ENCODE results near the gene HBZ.
A peak's percentile ranks its signal among the peaks of the same experiment; 100 is the strongest.
"Not testable (repeated sequence)": the region's sequence is repeated elsewhere in the genome, so short reads cannot be mapped to it uniquely, and the experiment has no call there.

The HBZ gene

GRCh38 chr16:152141-153128 is at the start of gene HBZ:
TSS of gene HBZ (plus strand) at chr16:152644. CDS start at chr16:152910, 266 bp downstream.
- DNase-seq, result no peak

GRCh38 chr16:104355-104754 is 48.1 kb upstream of the HBZ start:
- DNase-seq, result no peak

GRCh38 chr16:104928-105327 is 47.5 kb upstream of the HBZ start:
- no peak for DNase-seq

- no peak for DNase-seq
Observed at GRCh38 chr16:105521-105920, 46.9 kb upstream of the HBZ start.

- peak; percentile 83 for DNase-seq
Observed at GRCh38 chr16:106623-107324, 45.7 kb upstream of the HBZ start.

GRCh38 chr16:112153-112840 is 40.1 kb upstream of the HBZ start:
- DNase-seq, result no peak

GRCh38 chr16:114327-114726 is 38.1 kb upstream of the HBZ start:
- DNase-seq, result no peak

- no peak for DNase-seq
Observed at GRCh38 chr16:116015-116414, 36.4 kb upstream of the HBZ start.

- no peak for DNase-seq
Observed at GRCh38 chr16:117379-118365, 34.8 kb upstream of the HBZ start.

GRCh38 chr16:118857-119256 is 33.6 kb upstream of the HBZ start:
- no peak for DNase-seq

- DNase-seq, result no peak
Observed at GRCh38 chr16:119295-119694, 33.1 kb upstream of the HBZ start.

GRCh38 chr16:119835-120491 is 32.5 kb upstream of the HBZ start:
- no peak for DNase-seq

GRCh38 chr16:120756-121155 is 31.7 kb upstream of the HBZ start:
- no peak for DNase-seq

- no peak for DNase-seq
Observed at GRCh38 chr16:122361-122760, 30.1 kb upstream of the HBZ start.

- DNase-seq, result not testable (repeated sequence)
Observed at GRCh38 chr16:123558-124350, 28.7 kb upstream of the HBZ start.

GRCh38 chr16:125011-125410 is 27.4 kb upstream of the HBZ start:
- no peak for DNase-seq

GRCh38 chr16:129075-129474 is 23.4 kb upstream of the HBZ start:
- no peak for DNase-seq

- no peak for DNase-seq
Observed at GRCh38 chr16:130533-131173, 21.8 kb upstream of the HBZ start.

GRCh38 chr16:132120-132519 is 20.3 kb upstream of the HBZ start:
- no peak for DNase-seq

- no peak for DNase-seq
Observed at GRCh38 chr16:133716-134115, 18.7 kb upstream of the HBZ start.
